Stimulated activated CD8-positive, alpha-beta memory T cell treated with anti-CD3 and anti-CD28 coated beads, Interleukin-15, amount 100 ng/mL, for 1 hour (primary cell): Measurements from ENCODE around the gene ESR2.

Experiments used
- DNase-seq: peaks from one replicate; pipeline ENCODE4 v3.0.0-alpha.2; 2020; ENCODE audit warnings: low read depth

ESR2 gene

DNA sequence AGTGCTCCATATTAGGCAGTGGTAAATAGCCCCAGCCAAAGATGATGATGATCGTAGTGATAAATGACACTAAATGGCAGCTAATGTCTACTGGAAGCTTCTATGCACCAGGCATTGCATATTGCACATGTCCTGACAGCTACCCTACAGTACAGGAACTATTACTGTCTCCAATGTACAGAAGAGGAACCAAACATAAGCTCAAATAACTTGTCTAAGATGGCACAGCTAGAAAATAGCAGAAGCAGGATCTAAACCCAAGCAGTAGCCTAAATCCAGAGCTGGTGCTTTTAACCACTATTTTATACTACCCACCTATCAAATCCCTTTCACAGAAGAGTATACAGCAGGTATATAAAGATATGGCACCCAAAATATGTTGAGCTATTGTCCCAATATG is 28.9 kb downstream of the ESR2 start:
- DNase-seq, result no peak

DNA sequence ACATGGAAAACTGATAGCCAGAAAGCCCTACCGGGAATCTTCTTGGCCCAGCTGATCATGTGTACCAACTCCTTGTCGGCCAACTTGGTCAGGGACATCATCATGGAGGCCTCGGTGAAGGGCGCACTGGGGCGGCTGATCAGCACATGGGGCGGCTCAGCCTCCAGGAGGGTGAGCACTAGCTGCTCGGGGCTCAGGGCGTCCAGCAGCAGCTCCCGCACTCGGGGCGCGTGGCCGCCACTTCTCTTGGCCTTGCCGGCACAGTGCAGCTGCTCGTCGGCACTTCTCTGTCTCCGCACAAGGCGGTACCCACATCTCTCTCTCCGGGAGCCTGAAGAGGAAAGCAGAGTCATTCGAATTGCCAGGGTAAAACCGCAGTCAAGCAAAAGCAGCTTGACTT is 33.8 kb downstream of the ESR2 start:
- no peak for DNase-seq

DNA sequence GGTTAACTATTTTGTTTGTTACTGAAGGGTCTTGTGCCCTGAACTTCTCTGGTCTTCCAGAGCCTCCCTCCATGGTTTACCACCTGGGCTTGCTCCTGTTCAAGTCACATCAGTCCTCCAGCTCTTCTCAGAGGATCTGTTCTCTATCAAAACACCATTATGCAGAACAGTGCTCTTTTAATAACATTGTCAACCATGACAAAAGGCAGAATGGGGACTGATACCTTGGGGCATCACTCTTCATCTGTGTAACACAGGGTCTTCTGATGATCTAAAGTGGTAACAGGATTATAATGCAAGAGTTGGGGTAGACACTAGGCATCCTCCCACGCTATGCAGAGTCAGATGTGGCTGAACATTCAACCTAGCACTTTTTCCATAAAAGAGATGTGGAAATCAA is 38.4 kb downstream of the ESR2 start:
- DNase-seq, result no peak

DNA sequence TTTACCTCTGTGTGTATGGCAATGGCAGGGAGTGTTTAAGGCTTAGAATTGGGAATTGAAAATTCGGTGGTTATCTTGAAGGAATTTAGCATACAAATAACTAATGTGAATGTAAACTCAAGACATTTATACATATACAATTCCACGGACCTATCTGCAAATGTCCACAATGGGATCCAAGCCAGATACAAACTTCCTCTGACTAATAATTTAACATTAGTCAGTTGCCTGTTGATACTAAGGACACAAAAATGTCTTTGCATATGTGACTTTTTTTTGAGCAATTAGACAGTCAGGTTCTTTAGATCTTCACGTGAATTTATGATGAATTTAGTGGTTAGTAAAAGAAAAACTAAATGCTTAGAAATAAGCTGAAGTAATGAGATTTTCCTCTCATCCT is 40.5 kb downstream of the ESR2 start:
- DNase-seq, result no peak

DNA sequence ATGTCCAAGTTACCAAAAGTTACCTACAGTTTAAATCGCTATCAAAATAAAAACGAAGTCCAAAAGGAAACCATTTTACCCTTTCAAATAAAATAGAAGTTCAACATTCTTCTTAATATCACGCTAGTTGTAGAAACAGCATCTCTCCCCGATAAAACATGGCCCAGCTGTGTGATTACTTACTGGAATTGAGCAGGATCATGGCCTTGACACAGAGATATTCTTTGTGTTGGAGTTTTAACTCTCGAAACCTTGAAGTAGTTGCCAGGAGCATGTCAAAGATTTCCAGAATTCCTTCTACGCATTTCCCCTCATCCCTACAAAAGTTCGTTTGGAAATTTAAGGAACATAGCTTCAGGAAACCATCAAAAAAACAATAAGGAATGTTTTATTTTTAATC is 44.8 kb downstream of the ESR2 start:
- no peak for DNase-seq

DNA sequence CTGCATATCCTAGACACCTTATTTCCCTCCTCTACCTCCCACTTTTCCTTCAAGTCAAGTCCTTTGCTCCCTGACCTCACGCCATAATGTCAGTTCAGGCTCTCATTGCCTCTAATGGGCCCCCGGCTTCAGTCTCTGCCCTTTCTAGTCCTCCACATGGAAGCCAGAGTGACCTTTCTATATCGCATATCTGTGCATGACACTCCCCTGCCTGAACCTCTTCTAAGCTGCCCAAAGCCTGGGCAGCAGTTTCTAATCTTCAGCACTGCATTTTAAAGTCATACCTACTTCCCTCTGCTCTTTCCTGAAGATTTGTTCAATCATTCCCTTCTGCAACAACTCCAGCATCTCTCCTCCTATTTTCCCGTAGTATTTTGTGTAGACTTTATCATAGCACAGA is 45.5 kb downstream of the ESR2 start:
- DNase-seq, result no peak

DNA sequence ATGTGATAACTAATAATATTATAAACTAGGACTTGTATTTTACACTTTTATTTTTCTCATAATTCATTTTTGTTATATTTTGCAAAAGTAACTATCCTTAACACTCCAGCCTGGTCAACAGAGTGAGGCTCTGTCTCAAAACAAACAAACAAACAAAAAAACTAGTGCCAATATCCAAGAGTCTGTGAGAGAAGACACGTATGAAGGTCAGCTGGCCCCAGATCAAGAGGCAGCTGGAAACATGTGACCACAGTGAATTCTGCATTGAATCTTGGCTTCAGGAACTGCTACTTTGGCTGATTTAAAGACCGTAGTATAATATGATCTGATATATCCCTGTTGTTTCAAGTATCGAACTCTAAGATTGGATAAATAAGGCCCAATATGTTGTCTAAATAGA is 47.0 kb downstream of the ESR2 start:
- DNase-seq, result no peak

DNA sequence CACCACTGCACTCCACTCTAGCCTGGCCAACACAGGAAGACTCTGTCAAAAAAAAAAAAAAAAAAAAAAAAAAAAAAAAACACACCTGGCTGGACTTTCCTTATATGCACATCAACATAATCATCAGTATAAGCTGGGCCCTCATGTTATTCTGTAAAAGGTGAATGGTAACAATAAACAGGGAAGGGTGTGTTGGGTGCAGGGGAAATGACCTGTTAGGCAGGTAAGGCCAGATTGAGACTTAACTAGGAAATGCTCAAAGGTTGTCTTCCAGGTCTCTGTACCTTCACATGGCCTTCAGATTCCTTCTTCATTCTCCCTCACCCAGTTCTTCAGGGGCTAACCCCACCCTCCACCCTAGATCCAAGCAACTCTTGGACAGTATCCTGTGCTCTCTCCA is 47.5 kb downstream of the ESR2 start:
- DNase-seq, result no peak

DNA sequence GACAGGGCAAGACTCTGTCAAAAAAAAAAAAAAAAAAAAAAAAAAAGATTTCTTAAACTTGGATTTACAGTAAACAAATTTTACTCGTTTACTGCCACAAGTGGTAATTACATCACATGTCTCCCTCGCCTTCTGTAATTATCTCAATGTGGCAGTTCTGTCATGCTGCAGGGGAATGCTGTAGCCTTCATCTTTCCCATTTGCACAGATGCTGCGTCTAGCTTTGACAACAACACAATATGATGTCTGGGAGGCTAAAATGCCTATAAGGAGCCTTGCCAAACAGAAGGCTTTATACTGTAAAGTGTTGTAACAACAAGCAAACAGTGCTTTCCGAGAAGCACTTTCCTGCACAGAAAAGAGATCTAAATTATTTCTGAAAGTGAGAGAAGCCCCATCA is 48.7 kb downstream of the ESR2 start:
- DNase-seq, result no peak

DNA sequence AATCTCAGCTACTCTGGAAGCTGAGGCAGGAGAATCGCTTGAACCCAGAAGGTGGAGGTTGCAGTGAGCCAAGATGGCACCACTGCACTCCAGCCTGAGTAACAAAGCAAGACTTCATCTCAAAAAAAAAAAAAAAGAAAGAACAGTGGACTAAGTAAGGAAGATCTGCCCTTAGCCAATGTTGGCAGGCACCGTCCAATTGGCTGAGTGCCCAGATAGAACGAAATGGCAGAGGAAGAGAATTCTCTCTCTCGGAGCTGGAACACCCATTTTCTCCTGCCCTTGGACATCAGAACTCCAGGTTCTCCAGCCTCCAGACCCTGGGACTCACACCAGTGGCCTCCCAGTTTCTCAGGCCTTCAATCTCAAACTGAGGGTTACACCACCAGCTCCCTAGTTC is 49.9 kb downstream of the ESR2 start:
- no peak for DNase-seq

DNA sequence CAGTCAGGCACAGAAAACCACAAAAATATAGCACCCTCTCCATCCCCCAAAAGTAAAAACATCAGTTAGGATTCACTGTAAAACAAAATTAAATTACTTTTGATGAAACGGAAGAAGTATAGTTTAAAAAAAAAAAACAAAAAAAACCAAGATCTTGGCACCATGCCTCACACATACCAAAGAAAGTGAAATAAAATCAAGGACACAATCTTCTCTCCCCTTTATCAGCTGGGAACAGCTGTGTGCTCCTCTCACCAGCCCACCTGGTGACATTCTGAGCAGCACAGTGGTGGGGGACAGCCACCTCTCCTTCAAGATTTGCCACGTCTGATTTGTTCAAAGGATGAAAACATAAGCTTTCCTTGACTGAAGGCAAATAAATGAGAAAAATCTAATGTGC is 55.5 kb downstream of the ESR2 start:
- DNase-seq, result no peak

DNA sequence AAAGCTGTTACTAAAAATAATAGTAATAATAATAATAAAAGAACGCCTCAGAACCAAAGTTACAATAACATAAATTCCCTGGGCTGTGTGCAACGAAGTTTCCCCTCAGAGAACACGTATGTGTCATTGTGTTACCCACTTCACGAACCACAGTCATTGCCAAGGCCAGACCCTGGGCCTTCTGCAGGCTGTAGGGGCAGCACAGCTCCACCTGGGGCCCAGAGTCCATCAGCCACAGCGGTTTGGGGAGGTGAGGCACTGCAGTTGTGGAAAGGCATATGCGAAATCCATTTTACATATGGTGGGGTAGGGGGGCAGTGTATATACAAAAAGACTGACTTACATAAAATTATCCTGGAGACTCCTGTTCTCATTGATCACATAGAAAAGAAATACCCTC is 56.1 kb downstream of the ESR2 start:
- no peak for DNase-seq

DNA sequence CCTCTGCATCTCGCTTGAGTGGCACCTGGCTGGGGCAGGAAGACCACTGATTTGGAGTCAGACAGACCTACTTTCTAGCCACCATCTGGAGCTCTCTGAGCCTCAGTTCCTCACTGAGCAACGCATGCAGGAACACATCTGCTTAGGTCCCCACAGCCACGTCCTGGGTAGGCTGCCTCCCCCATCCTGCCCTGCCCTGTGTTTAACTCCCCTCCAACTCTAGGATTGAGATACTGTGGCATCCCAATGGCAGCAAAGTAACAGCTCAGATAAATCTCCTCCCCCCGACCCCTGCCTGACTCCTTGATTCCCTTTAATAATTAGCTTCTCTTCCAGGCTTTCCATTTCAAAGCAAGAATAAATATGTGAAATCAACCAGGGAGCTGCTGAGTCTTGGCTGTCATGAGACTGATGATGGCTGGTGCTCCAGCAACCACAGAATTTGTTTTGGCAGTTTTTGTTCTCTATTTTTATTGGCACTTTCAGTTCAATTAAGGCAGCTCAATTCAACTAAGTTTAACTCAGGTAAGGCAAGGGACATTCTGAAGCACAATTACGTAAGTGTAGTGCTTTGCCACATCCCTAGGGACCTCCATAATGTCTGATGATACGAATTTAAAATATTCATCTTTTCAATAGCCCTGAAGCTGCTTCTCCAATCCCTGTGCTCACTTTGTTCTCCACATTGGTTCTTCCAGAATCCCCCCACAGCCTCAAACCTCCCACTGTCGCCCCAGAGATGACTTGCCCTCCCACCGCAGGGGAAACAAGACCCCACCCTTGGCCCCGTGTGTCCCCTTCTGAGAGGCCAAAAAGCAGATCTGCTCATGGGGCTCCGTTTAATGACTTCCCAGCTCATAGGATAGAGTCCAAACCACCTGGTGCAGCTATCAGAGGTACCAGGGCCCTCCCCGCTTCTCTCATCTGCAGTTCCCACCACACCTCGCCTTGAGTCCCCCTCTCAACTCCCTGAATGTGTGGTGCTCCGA is 58.2 kb downstream of the ESR2 start:
- no peak for DNase-seq

DNA sequence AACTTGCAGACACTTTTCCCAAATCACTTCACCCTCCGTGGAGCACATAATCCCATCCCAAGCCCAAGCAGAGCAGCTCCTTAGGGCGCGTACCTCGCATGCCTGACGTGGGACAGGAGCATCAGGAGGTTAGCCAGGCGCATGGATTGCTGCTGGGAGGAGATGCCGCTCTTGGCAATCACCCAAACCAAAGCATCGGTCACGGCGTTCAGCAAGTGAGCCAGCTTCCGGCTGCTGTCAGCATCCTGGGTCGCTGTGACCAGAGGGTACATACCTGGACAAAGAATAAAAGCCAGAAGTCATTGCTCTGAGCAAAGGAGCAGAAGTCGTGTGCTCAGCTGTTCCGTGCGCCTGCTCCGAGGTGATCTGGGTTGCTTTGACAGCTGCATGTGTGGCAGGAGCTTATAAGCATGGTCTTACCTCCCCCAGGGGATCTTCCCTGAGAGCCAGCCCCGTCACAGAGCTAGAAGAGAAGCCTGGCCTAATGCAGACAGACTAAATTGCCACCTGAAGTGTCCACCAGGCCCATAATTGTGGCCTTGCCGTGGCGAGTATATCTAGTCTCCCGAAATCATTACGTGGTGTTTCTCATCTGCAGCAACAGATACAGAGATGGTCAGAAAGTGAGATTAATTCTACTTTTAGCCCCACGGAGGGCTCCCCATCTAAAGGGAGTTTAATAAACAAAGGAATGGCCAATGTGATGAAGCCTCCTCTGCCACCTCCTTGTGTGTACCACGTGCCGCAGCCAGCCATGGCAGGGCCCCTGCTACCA is 59.1 kb downstream of the ESR2 start:
- DNase-seq, result no peak

DNA sequence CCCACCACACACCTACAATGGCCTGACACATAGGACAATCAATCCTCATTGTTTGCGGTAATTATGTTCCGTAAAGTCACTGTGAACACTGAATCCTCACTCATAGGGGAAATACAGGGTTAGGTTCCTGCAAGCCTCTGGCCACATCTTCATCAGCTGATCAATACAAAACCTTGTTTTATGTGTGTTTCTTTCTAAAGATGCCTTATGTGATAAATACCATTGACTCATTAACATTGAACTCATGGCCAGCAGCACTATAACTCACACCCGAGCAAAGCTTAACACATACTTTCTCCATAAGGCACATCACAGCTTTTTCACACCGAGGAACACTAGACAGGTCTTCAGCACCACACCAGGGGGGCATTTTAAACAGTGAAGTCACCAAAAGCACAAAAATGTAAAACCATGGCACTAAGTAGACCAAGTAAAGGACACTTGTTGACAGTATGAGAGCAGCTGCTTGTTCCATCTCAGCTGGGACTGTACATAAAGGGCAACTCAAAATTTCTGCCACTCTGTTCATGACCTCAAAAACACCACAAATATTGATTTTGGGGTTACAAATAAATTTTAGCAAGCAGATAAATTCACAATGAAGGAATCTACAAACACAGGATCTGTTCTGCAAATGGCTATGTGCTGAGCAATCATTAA is 60.5 kb downstream of the ESR2 start:
- DNase-seq, result no peak

DNA sequence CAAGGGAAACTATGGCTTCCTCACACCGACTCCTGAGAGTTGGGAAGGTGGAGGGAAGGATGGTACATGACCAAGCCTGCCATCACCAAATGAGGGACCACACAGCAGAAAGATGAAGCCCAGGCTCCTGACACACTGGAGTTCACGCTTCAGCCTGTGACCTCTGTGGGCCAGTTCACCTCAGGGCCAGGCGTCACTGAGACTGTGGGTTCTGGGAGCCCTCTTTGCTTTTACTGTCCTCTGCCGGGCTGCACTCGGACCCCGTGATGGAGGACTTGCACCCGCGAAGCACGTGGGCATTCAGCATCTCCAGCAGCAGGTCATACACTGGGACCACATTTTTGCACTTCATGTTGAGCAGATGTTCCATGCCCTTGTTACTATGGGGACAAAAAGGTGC is 61.2 kb downstream of the ESR2 start:
- no peak for DNase-seq

DNA sequence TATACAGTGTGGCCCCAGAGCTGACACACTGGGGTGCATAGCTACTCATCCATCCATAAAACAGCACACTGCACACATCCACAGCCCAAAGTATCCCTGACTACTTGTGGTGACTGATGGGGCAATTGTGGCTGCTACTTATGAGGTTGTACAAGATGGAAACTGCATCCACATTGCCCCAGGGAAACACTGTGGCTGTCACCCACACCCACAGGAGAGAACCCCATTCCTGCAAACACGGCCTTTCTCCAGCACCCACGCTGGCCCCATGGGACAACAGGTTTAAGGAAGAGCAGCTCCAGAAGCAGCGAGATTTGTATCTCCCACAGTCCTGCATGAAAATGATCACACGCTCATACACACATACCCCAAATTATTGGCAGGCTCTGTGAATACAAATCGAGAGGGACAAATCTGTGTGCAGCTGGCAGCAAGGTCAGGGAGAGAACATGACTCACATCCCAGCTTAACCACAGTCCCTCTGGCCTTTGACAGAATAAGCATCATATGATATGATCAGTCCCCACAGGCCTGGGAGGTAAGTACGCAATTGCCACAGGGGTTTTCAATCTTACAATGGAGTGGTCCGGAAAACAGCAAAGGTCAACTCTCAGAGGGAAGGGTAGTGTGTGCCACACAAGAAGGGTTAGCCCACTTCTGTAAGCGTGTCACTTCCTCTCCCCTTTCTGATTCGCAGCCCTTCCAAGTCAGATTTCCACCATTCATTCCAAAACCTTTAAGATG is 61.9 kb downstream of the ESR2 start:
- DNase-seq, result no peak

DNA sequence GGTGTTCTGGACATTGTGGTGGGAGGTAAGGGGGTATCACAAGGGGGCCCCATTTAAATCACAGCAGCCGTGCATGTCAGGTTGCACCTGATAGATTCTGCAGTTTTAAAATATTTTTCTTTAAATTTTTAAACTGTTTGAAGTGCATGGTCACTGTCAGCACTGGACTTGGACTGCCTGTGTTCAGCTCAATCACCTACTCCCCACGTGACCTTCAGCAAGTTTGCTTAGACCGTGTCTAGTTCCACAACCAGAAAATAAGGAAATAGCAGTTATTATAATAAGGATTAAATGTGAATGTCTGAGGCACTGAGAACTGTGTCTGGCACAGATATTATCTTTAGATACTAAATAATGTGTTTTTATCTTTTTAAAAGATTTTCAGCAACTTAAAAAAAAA is 64.7 kb downstream of the ESR2 start:
- no peak for DNase-seq

DNA sequence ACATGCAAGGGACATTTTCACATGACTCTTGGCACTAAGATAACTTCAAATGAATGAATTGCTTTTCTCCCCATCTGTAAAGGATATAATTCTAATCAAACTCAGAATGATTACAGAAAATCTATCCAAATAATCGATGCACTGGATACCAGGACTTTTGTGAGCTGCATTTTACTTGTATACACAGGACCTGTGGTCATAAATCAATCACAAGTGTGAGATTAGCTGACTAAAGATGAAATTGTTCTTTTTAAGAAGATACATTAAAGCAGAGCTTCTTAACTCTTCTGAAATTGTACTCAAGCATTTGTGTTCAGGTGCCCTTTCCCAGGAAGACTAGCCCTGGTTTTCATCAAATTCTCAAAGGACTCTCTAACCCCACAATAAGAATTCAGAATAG is 66.3 kb downstream of the ESR2 start:
- DNase-seq, result no peak

DNA sequence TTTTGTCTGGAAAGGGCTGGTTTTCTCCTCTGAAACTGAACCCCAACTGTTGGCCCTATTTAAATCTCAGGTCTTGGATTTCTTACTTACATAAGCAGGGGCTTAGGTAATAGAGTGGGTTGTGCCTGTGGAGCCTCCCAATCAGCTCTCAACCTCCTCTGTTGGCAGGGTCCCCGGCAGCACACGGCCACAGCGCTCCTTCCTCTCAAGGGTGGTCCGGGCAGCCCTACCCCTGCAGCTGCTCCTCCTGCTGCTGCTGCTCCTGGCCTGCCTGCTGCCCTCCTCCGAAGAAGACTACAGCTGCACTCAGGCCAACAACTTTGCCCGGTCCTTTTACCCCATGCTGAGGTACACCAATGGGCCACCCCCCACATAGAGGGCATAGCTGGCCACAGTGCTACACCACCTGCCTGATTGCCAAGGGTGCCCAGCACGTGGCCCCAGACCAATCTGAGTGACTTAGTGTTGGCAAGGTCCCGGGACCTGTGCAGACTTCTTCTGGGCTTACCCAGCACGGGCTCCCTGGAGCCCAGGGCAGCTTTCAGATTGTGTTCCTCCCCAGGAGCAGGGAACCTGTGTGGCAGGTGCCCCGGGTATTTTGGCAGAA is 68.9 kb downstream of the ESR2 start:
- no peak for DNase-seq

DNA sequence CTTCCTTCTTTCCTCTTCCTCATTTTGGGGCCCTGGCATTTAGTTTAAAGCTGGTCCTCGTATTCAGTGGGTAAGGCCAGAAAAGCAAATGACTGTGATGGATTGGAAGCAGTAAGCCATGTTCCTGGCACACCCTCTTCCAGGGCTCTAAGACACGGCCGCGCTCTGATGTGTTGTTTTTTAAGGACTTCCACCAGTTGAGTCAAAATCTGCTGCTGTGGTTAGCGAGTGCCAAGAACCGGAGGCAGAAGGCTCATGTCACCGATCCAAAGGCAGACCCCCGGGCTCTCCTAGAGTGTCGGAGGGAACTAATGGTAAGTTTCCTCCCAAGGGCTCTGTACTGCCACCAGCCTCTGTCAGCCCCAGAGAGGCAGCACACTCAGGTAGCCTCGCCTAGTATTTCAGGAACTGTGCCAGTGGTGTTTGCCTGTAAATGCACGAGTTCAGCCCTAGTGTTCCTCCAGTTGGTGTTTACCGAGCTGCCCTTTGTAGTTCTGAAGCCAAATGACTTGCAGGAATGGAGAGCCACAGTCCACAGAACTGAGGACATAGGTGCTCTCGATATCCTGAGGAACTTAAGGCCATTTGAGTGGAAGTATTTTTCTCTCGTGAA is 72.7 kb downstream of the ESR2 start:
- no peak for DNase-seq
